GM18868 (cell line): ENCODE measurements around the gene CFAP58.

ENCODE experiments used
- ATAC-seq: cut with Tn5 transposase; IDR thresholded peaks from one replicate; pipeline ENCODE4 v1.9.1; 2021; ENCODE audit warnings: mild to moderate bottlenecking, moderate library complexity; ENCODE audit not compliant: unreplicated experiment

CFAP58 gene

DNA sequence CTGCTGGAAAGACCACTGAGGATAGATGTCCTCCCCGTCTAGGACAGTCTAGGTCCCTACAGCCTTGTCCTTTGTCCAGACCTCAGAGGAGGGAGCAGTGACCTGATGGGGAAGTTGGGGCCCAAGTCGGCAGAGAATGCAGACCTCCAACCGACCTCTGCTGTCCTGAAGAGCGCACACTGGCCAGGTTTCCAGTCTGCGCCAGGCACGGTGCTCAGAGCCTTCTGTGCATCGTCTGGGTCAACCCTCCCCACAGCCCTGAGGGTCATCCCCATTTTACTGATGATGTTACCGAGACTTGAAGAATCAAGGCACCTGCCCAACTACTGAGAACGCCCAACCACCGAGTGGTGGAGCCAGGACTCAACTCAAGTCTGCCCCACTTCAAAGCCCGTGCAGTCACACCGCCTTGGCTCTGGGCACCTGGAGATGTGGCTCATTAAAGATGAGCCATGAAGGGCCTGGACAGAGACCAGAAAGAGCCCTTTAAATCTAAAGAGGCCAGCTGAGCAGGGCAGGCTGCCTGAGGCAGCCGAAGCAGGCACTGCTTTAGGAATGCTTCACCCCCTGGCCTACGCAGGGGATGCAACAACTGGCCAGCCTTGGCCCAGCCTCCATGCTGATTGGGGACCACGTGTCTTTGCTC is 19.8 kb upstream of the CFAP58 start:
- no peak for ATAC-seq

DNA sequence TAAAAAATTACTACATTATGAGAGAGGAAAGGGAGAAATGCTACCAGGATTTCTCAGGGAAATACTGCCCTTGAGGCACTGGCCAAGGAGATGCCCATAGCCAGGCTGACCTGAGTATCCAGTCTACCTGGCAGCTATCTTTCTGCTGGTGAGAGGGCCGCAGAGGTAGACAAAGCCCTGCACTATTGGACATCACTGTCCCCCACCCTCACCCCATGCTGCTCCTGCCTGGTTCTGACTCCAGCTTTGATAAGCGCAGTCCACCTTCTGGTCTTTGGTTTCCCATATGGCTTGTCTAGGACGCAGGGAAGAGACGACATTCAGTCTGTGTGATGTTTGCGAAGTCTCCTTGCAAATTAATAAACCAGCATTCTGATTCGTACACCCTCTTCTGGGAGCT is 19.1 kb upstream of the CFAP58 start:
- no peak for ATAC-seq

DNA sequence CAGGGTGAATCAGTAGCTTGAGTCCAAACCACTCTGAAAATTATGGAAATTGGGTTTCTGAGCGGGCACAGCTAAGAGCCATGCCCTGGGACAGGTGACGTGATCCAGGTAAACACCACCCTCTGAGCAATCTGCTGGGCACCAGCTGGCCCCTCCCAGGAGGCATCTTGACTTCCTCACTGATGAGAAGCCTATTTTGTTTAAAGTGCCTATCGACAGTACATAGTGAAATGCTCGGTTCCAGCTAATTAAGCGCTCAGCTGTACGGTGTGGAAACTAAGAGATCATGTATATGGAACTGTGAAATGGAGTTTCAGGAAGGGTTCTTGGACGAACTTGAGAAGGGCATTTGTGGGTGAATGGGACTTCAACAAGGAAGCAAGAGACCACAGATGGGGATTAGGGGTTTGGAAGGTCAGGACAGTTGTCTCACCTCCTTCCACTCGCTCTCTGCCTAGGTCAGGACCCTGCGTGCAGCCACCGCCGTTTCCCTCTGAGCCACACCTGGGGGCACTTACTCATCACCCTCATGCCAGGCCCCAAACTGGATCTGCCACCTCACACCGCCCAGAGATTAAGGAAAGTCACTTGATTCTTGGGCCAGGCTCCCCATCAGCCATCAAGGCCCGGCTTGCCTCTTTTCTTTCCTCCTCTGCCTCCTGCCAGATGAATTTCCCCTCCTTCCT is 18.5 kb upstream of the CFAP58 start:
- ATAC-seq: no peak

DNA sequence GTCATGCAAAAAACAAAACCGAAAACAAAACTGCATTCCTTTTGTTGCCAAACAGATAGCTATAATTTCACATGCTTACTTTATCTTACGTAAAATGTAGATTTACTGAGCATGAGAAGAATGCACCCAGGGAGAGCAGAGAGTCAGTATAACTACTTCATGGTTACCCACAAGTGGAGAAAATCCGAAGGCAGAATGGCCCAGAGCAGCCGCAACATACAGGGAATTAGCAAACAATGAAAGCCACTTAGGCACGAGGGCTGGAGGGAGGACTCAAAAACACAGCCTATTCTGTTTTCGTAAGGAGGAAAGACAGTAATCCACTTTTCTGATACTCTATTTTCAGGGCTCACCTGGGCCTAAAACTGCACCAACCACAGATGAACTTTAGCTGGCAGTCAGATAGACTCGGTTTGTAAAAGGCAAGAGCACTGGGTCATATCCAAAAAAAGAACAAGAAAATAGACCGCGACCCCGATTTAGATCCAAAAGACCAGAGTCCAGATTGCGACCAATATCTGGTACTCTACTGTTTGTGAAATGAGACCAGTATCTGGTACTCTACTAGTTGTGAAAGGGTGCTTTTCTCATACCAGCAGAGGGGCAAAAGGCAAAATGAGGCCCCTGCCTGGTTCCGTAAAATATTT is 16.7 kb upstream of the CFAP58 start:
- peak; percentile 22 for ATAC-seq

DNA sequence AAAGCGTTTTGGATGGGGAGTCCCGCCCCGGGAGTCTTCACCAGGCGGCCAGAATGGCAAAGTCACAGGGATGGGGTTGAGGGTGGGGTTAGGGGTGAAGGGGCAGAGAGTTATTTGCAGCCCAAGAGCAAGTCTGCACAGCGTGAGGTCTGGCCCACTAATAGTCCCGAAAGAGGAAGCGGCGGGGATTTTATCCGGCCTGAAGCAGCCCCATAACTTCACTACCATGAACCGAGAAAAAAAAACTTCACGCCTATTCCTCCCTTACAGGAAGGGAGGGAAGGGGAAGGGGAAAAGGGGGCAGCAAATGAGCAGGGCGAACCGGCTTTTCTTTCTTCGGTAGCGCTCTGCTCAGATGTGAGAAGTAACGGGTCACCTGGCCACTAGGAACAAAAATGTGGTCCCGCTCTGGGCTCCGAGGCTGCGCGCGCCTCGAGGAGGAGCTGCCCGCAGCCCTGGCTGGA is 16.1 kb upstream of the CFAP58 start:
- peak; percentile 51 for ATAC-seq

DNA sequence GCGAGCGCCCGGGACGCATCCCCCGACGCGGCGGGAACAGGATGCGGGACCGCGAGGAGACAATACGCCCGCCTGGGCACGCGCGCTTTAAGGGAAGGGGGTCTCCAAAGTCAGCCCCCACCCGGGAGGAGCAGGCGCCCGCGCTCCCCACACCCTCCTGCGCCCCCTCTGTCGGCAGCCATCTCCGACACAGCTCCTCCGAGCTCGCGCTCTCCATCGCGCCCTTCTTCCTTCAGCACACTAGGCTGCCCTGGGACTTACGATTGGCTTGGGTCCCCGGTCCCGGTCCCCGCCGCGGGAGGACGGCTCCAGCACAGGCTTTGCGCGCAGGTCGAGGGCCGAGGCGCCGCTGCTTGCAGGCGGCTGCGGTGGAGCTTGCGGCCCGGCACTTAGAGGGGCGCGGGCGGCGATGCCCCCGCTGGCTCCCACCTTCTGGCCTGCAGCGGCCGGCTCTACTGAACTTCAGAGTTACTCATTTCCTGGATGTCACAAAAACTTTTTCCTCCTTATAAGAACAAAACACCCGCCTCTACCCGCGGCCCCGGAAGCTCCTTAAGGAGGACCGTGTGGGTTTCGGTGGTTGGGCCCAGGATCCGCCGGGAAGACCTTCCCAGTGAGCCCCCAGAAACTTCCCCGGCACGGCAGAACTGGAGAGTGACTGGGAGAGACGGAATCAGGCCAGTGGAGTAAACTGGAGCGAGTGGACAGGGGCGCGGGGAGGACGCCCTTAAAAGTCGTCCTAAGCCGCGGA is 15.5 kb upstream of the CFAP58 start, which contains the start of gene ITPRIP:
ITPRIP (minus strand) TSS at position 481 of the 751 bp plus-strand sequence. CDS start 22,414 bp downstream, outside the sequence.
- ATAC-seq: peak; percentile 69

DNA sequence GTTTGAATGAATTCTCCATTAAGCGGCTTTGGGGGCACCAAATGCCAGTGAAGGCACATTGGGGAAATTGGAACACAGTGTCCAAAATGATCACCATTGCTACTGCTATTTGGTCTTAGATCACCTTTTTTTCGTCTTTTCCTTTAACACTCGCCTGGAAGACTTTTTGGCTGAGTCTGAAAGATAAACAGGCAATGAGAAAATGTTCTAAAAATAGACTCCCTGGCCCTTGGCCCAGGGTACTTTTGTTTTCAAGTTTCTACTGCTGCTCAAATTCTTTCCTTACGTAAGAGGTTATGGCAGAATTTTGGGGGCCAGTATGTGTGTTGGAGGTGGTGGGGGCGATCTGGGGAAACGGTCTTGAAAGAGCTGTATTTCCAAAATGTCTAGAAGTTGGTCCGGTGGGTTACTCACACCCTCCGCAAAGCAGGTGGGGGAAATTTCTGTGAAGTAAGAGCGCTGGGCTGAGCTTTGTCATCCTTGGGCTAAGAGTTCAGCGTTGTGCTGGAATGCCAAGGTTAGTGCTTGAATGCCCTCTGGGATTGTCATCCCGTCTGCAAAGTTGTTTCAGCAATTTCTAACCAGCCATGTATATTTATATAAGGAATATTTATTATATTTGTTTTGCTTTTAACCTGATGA is 14.0 kb upstream of the CFAP58 start:
- ATAC-seq: no peak

DNA sequence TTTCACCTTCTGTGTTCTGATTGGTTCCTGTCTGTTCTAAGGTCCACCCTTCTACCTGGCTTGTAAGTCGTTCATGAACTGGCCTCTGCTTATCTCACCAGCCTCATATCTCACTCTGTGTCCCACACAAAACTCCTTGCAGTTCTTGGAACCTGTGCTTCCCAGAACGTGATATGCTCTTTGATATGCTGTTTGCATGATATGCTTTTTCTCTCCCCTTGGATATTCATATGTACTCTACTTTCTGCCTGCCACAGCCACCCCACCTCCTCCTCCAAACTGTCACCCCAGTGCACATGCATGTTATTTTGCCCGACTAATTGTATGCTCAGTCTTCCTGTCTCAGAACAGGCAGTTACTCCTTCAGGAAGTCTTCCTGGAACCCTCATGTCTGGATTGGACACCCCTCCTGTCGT is 13.5 kb upstream of the CFAP58 start:
- ATAC-seq: no peak

DNA sequence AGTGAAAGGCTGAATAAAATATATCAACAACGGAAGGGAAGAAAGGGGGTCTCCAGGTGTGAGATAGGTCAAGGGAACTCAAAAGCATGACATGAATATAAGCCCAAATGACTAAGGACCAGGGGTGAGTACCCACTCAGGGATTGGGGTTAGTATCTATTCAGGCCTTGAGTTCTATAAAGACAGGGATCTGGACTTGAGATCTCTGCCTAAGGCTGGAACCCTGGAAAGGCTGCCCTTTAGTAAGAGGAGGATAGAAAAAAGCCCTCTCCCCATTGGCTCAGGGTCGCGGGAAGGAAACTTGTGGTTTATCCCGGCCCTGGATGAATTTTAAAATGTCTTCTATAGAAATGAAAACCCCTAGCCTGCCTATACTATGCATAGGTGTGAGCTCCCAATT is 13.0 kb upstream of the CFAP58 start:
- no peak for ATAC-seq

DNA sequence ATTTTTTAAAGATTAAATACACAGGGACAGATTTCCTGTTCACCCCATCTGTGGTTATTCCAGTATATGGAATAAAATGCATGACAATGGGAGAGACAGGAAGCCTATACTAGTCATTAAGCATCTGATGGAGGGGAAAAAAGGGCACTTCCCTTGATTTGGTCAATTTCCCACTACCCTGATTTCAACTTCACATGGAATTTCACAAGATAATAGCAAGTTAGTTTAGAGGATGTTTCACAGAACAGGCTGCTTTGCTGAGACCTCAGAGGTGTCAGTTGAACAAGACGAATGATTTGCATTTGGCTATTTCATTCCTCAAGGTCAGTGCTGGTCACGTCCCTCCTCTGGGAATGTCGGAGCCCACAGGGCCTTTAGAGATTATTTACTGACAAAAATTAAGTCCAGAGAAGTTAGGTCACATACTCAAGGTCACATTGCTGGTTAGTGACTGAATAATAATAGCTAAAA is 10.7 kb upstream of the CFAP58 start:
- ATAC-seq: no peak

DNA sequence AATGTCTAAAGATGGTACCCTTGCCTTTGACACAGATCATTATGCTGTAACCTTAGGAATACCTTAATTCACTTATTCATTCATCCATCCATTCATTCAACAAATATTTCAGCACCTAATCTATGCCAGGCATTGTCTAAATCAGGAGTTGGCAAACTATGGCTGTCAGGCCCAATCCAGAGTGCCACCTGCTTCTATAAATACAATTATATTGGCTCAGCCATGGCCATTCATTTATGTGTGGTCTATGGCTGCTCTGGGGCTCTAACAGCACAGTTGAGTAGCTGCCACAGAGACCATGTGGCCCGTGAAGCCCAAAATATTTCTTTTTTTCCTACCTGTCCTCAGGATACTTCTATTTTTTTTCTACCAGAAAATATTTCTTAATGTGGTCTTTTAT is 9.4 kb upstream of the CFAP58 start:
- ATAC-seq: no peak

DNA sequence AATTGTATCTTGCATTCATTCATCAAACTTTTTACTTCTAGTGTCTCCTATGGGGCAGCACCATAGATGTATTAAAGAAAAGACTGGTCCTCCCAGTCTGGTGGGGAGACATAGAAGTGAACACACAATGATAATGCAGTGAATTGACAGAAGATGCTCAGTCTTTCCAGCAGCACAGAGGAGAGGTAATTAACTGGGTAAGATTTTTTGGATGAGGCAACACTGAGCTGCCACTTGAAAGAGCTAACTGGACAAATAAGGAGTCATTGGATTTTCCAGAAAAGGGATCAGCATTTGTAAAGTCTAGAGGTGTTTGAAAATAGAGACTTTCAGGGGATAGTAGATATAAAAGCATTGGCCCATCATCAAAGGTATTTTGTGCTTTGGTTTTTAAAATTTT is 8.1 kb upstream of the CFAP58 start:
- ATAC-seq: no peak

DNA sequence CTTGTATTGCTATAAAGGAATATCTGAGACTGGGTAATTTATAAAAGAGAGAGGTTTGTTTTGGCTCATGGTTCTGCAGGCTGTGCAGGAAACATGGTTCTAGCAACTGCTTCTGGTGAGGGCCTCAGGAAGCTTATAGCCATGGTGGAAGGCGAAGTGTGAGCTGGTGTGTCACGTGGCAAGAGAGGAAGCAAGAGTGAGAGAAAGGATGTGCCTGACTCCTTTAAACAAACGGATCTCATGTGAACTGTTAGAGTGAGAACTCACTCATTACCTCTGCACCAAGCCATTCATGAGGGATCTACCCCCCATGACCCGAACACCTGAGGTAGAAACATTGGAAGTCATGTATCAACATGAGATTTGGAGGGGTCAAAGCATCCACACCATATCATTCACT is 7.7 kb upstream of the CFAP58 start:
- no peak for ATAC-seq

DNA sequence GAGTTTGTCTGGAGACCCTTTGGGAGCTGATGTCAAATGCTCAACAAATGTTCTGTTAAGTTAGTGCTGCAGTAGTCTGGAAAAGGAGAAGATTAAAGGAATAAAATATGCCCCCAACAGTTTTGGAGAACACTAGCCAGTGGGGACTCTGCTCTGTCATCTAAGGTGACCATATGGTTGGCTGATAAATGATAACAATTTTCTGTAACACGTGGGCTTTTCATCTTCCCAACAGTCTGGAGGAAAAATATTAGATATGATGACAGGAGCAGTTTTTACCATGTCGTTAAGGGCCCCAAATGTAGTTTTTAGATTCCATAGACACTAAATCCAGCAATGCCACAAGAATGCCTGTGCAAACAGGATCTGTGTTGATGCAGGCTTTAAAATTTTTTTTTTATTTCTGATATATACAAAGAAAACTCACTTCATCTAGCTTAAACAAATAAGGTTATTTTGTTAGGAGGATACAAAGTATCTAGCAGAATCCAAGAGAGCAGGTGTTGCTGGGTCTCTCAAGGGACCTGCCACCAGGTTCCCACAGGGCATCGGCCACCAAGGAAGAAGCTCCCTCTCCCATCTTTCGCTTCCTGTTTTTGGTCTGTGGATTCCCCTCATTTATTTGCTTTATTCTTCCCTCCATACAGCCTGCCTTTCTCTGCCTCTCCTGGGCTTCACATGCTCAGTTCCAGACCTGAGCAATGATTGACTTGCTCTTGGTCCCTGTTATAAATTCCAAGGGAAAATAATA is 6.2 kb upstream of the CFAP58 start:
- no peak for ATAC-seq

DNA sequence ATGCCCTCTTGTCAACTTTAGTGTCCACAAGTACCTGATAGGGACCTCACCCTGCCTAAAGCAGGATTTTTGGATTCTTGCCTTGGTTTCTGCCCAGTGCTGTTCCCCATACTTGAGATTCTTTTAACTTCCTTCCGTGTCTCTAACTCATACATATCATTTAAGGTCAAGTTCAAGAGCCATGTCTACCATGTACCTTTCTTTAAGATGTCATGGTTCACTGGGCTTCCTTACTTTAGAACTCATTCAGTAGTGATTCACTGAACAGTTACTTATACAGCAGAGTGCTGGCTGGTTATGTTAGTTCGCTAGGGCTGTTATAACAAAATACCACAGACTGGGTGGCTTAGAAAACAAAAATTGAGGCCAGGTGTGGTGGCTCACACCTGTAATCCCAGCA is 5.0 kb upstream of the CFAP58 start:
- no peak for ATAC-seq

DNA sequence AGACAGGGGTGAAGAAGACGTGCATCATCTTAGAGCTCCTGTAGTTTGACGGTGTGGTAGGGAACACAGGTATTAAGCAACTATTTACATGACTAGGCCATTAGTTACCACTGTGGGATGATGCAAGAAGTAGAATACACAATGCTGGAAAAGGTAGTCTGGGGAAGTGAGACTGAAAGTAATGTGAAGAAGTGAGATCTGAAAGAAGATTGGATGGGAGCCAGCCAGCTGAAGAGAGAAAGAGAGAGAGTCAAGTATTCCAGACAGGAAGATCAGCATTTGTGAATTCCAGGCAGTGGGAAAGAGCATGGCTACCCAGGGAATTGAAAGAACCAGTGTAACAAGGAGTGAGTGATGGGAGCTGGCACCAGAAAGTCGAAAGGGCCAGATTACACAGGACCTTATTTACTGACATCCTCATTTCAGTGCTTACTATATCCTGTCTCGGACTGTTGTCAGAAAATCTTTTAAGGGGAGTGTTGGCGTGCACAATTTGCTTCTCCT is 4.0 kb upstream of the CFAP58 start:
- peak; percentile 66 for ATAC-seq

DNA sequence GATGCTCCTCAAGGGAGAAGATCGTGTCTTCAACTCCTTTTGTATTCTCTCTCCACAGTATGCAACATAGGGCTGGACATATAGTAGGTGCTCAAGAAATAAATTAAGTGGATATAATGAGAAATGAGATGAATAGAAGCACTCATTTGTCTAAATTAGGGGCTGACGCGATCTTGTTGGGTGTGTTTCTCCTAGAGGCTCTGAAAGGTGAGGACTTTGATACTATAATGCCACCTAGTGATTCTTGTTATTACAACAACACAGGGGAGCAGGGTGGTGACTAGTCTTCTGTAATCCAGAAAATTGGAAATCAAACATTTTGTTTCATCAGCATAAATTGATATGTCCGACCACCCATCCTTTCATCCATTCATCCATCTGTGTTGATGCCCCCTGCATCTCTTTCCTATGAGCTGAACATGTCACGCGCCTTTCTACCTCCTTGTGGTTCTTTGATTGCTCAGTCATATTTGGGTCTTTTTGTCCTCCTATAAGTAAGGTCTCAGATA is 3.5 kb upstream of the CFAP58 start:
- peak; percentile 48 for ATAC-seq

DNA sequence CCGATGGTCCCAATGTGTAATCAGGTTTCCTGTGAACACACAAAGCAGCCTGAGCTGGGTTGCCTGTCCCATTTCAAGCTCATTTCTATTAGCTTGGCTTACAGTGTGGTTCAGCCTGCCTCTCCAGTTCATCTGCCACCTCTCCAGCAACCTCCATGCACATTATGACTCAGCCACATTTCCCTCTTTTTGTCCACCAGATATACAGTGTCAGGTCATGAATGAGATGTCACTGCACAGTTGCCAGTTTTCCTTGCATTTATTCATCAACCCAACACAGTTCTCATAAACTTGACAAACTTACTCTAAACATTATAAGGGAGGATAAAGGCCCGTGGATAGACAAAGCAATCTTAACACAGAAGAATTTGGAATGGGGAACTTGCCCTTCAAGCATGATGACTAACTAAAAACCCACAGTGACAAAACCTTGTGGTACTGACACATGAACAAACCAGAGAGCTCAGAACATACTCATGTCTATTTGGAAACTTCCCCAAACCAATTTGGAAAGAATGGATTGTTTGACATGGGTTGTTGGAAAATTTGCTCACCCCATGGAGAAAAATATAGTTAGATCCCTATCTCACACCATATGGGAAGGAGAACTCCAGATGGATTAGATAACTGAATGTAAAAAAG is 2.5 kb upstream of the CFAP58 start:
- ATAC-seq: no peak

DNA sequence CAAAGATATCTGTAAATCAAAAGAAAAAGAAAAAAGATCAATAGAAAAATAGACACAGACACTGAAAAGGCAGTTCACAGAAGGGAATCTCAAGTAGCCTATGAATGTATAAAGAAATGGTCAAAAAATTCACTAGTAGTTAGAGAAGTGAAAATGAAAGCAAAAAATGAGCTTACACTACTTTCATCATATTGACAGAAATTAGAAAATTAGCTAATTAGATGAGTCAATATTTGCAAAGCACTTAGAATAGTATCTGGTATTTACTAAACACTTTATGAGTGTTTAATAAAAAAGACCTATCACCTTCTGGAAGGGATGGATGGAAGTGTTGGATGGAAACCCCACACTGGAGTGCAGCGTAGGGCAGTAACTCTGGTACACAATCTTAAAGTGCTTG is 1.7 kb upstream of the CFAP58 start:
- peak; percentile 7 for ATAC-seq
